ENCODE results near the gene NUCKS1. TPM values are rescaled to one million over a fixed set of nuclear protein-coding genes. Genes with fewer than 3 reads are reported as not detected.

NUCKS1 gene
- total RNA-seq, 1 experiment from 2014 or later = 401 TPM

GRCh38 chr1:205741681-205742080, 8.3 kb downstream of the NUCKS1 start:
- Mint-ChIP-seq H3K9me3 (no peaks in the 10 kb centered on the region), H3K36me3 (peaks cover 8% of the 10 kb centered on the region), H3K4me1 (peaks cover 62% of the 10 kb centered on the region), H3K4me3 (no peak overlapping the region), H3K27ac (peak overlapping the region; percentile 90), H3K27me3 (ENCODE audit: low read depth) (no peaks in the 10 kb centered on the region)
- CTCF ChIA-PET = interaction anchor here (1.4 kb wide), 1 partner anchor 153 kb away, joined by 4 read pairs; no protein-coding TSS in a partner anchor
- ATAC-seq (no peak), DNase-seq (ENCODE audit: low spot score) (no peak)
- TF ChIP-seq IRF1 (CRISPR knock-in tag; IDR thresholded peaks at IDR 0.05) = no peak
- no peak for TF ChIP-seq ATF3 (CRISPR knock-in tag; conservative IDR thresholded peaks at IDR 0.05)
- no peak for TF ChIP-seq ZNF317 (CRISPR knock-in tag; IDR thresholded peaks at IDR 0.05; ENCODE audit: borderline replicate concordance, low read depth)
- TF ChIP-seq NFE2L1 (CRISPR knock-in tag; IDR thresholded peaks at IDR 0.05) = no peak
- no peak for TF ChIP-seq ZNF263 (CRISPR knock-in tag; IDR thresholded peaks at IDR 0.05; ENCODE audit: low read depth)
- no peak for TF ChIP-seq E2F5 (CRISPR knock-in tag; IDR thresholded peaks at IDR 0.05)
- TF ChIP-seq CDX4 (CRISPR knock-in tag; IDR thresholded peaks at IDR 0.05; ENCODE audit: borderline replicate concordance) = no peak
- no peak for TF ChIP-seq ZNF219 (CRISPR knock-in tag; IDR thresholded peaks at IDR 0.05; ENCODE audit: borderline replicate concordance)
- TF ChIP-seq NFATC4 (CRISPR knock-in tag; IDR thresholded peaks at IDR 0.05) = no peak
- TF ChIP-seq NFYB (CRISPR knock-in tag; conservative IDR thresholded peaks at IDR 0.05; ENCODE audit: low read depth) = no peak
- TF ChIP-seq USF2 (CRISPR knock-in tag; IDR thresholded peaks at IDR 0.05) = no peak
- no peak for TF ChIP-seq SP1 (CRISPR knock-in tag; conservative IDR thresholded peaks at IDR 0.05)
- TF ChIP-seq ZNF512 (CRISPR knock-in tag; IDR thresholded peaks at IDR 0.05; ENCODE audit: borderline replicate concordance) = no peak
- POLR2A ChIA-PET = no interaction called here

- H3K27me3 Mint-ChIP-seq (ENCODE audit: low read depth) = no peaks in the 10 kb centered on the region
- H3K9me3 Mint-ChIP-seq = no peaks in the 10 kb centered on the region
These were observed 10.4 kb downstream of the NUCKS1 start for GRCh38 chr1:205739348-205740160.

GRCh38 chr1:205735218-205735617, 14.8 kb downstream of the NUCKS1 start:
- Mint-ChIP-seq H3K4me3 (no peak overlapping the region), H3K9me3 (no peaks in the 10 kb centered on the region), H3K4me1 (peaks cover 17% of the 10 kb centered on the region), H3K27ac (peak overlapping the region; percentile 42; the same call in 1 of the 2 replicates), H3K36me3 (peaks cover 23% of the 10 kb centered on the region), H3K27me3 (ENCODE audit: low read depth) (no peaks in the 10 kb centered on the region)
- DNase-seq (ENCODE audit: low spot score) = no peak
- TF ChIP-seq ZNF317 (CRISPR knock-in tag; IDR thresholded peaks at IDR 0.05; ENCODE audit: borderline replicate concordance, low read depth) (no peak), ARID4B (CRISPR knock-in tag; IDR thresholded peaks at IDR 0.05; ENCODE audit: borderline replicate concordance) (no peak), FOXK1 (CRISPR knock-in tag; IDR thresholded peaks at IDR 0.05) (no peak), ZNF396 (CRISPR knock-in tag; IDR thresholded peaks at IDR 0.05; ENCODE audit: borderline replicate concordance) (no peak), USF2 (CRISPR knock-in tag; IDR thresholded peaks at IDR 0.05) (no peak), GRHL2 (CRISPR knock-in tag; IDR thresholded peaks at IDR 0.05; ENCODE audit: insufficient replicate concordance, severe bottlenecking) (no peak), NFE2L1 (CRISPR knock-in tag; IDR thresholded peaks at IDR 0.05) (no peak)
- ATAC-seq = no peak
- CTCF ChIA-PET = interaction anchor here (1.2 kb wide), 1 partner anchor 242 kb away, joined by 3 read pairs; no protein-coding TSS in a partner anchor
- POLR2A ChIA-PET = no interaction called here

More at GRCh38 chr1:205739348-205740160, 10.4 kb downstream of the NUCKS1 start:
- ATAC-seq = no peak; the same call in 1 of the 2 replicates
- no peak for DNase-seq (ENCODE audit: low spot score)
- ChIA-PET POLR2A (interaction anchor here (0.6 to 1.2 kb wide), 2 partner anchors 10 to 32 kb away, joined by 4 to 6 read pairs; no protein-coding TSS in a partner anchor), CTCF (interaction anchor here (0.6 to 1.8 kb wide), 5 partner anchors 28 to 237 kb away, joined by 3 to 7 read pairs (median 4); no protein-coding TSS in a partner anchor)
- peak overlapping the region; percentile 78 for H3K27ac Mint-ChIP-seq
- peaks cover 14% of the 10 kb centered on the region for H3K36me3 Mint-ChIP-seq
- TF ChIP-seq PRRX2 (CRISPR knock-in tag; IDR thresholded peaks at IDR 0.05) = no peak
- peak; percentile 63; the same call in 1 of the 2 replicates for TF ChIP-seq ZNF121 (CRISPR knock-in tag; IDR thresholded peaks at IDR 0.05)
- H3K4me3 Mint-ChIP-seq = no peak overlapping the region
- peaks cover 42% of the 10 kb centered on the region for H3K4me1 Mint-ChIP-seq
